ENCODE results near the gene TULP4. TPM values are rescaled to one million over a fixed set of nuclear protein-coding genes. Genes with fewer than 3 reads are reported as not detected.
"Not testable (repeated sequence)": the region's sequence is repeated elsewhere in the genome, so short reads cannot be mapped to it uniquely, and the experiment has no call there.

TULP4 gene
- total RNA-seq, 6 donors from 2014 or later, result 78.7 to 150 (median 94.4) TPM

GRCh38 chr6:158521759-158522158 lies 209.5 kb downstream of the TULP4 start:
- ATAC-seq (ENCODE audit: low FRiP score in 2 of 2) (peak in 1 of 2 donors; percentile 56), DNase-seq (peak in 1 of 2 donors; percentile 69)
- 73 to 80% methylated on average over 1 of the region's 1 CpG for WGBS, 2 donors
- Histone ChIP-seq H3K27ac (peak overlapping the region in 1 of 4 donors; percentile 22), H3K9me3 (no peaks in the 10 kb centered on the region), H3K36me3 (no peaks in the 10 kb centered on the region), H3K4me3 (no peak overlapping the region), H3K27me3 (peaks cover 0 to 4% (median 0%) of the 10 kb centered on the region in 4 donors), H3K4me1 (peaks cover 5 to 10% (median 9%) of the 10 kb centered on the region in 4 donors)
- no peak for TF ChIP-seq POLR2A (IDR thresholded peaks at IDR 0.05)
- TF ChIP-seq EP300 (IDR thresholded peaks at IDR 0.05), result peak in 1 of 4 donors; percentile 79

GRCh38 chr6:158522616-158523015 lies 210.4 kb downstream of the TULP4 start:
- Histone ChIP-seq H3K4me3 (no peak overlapping the region), H3K27ac (no peak overlapping the region), H3K9me3 (no peaks in the 10 kb centered on the region), H3K36me3 (no peaks in the 10 kb centered on the region), H3K27me3 (no peaks in the 10 kb centered on the region), H3K4me1 (peaks cover 5 to 10% (median 9%) of the 10 kb centered on the region in 4 donors)
- DNase-seq (no peak), ATAC-seq (ENCODE audit: low FRiP score in 2 of 2) (no peak)
- no peak for TF ChIP-seq POLR2A (IDR thresholded peaks at IDR 0.05)
- TF ChIP-seq EP300 (IDR thresholded peaks at IDR 0.05), result no peak
- no peak for TF ChIP-seq POLR2AphosphoS5 (IDR thresholded peaks at IDR 0.05)
- TF ChIP-seq CTCF (IDR thresholded peaks at IDR 0.05), result no peak
- WGBS, 2 donors, result 94 to 97% methylated on average over 9 to 11 of the region's 11 CpGs

GRCh38 chr6:158524311-158524710 lies 212.0 kb downstream of the TULP4 start:
- Histone ChIP-seq H3K27me3 (no peaks in the 10 kb centered on the region), H3K4me3 (no peak overlapping the region), H3K36me3 (no peaks in the 10 kb centered on the region), H3K27ac (no peak overlapping the region), H3K9me3 (no peaks in the 10 kb centered on the region), H3K4me1 (no peaks in the 10 kb centered on the region)
- TF ChIP-seq EP300 (IDR thresholded peaks at IDR 0.05) (no peak), POLR2AphosphoS5 (IDR thresholded peaks at IDR 0.05) (no peak), CTCF (IDR thresholded peaks at IDR 0.05) (no peak), POLR2A (IDR thresholded peaks at IDR 0.05) (no peak)
- ATAC-seq (ENCODE audit: low FRiP score in 2 of 2) (no peak), DNase-seq (no peak)
- WGBS, 2 donors, result 93 to 95% methylated on average over 14 to 15 of the region's 15 CpGs

- WGBS, 2 donors, result 87 to 90% methylated on average over 1 of the region's 1 CpG
- H3K36me3 ChIP-seq; ATAC-seq (ENCODE audit: low FRiP score in 2 of 2); H3K4me1 ChIP-seq; H3K27me3 ChIP-seq; H3K27ac ChIP-seq; H3K4me3 ChIP-seq; DNase-seq; H3K9me3 ChIP-seq: not testable (repeated sequence)
These were observed 215.6 kb downstream of the TULP4 start for GRCh38 chr6:158527858-158528257.

GRCh38 chr6:158528826-158529225 lies 216.6 kb downstream of the TULP4 start:
- Histone ChIP-seq H3K27ac (no peak overlapping the region), H3K9me3 (no peaks in the 10 kb centered on the region), H3K4me3 (no peak overlapping the region), H3K4me1 (no peaks in the 10 kb centered on the region), H3K36me3 (no peaks in the 10 kb centered on the region), H3K27me3 (no peaks in the 10 kb centered on the region)
- WGBS, 2 donors, result 79 to 84% methylated on average over 6 of the region's 6 CpGs
- DNase-seq (no peak), ATAC-seq (ENCODE audit: low FRiP score in 2 of 2) (no peak)
- no peak for TF ChIP-seq EP300 (IDR thresholded peaks at IDR 0.05)
- TF ChIP-seq POLR2AphosphoS5 (IDR thresholded peaks at IDR 0.05), result no peak
- TF ChIP-seq CTCF (IDR thresholded peaks at IDR 0.05), result no peak
- no peak for TF ChIP-seq POLR2A (IDR thresholded peaks at IDR 0.05)

GRCh38 chr6:158529629-158530028 lies 217.4 kb downstream of the TULP4 start:
- H3K36me3 ChIP-seq, result no peaks in the 10 kb centered on the region
- no peak for DNase-seq
- 81 to 83% methylated on average over 8 of the region's 8 CpGs for WGBS, 2 donors
- H3K27ac ChIP-seq, result no peak overlapping the region
- ATAC-seq (ENCODE audit: low FRiP score in 2 of 2), result no peak
- H3K9me3 ChIP-seq, result no peaks in the 10 kb centered on the region
- no peaks in the 10 kb centered on the region for H3K4me1 ChIP-seq
- no peaks in the 10 kb centered on the region for H3K27me3 ChIP-seq
- no peak for TF ChIP-seq EP300 (IDR thresholded peaks at IDR 0.05)
- TF ChIP-seq CTCF (IDR thresholded peaks at IDR 0.05), result no peak
- TF ChIP-seq POLR2AphosphoS5 (IDR thresholded peaks at IDR 0.05), result no peak
- TF ChIP-seq POLR2A (IDR thresholded peaks at IDR 0.05), result no peak
- H3K4me3 ChIP-seq, result no peak overlapping the region

All from upper lobe of left lung (tissue), 6 donors.